CD4-positive, alpha-beta T cell treated with Interferon alpha-2 for 1 hour (primary cell): Measurements from ENCODE around the gene ARF3.

ENCODE experiments used
- DNase-seq, 2 donors: peaks; one replicate each; pipeline ENCODE4 v3.0.0-alpha.2; 2020 to 2022

ARF3 gene

GRCh38 chr12:48980953-48981756 is 23.9 kb upstream of the ARF3 start:
- peak; percentile 40 to 63 for DNase-seq

- DNase-seq = peak in 1 of 2 donors; percentile 47
Observed at GRCh38 chr12:48980389-48980952, 23.2 kb upstream of the ARF3 start.

GRCh38 chr12:48979602-48980388 is 22.5 kb upstream of the ARF3 start:
- DNase-seq = peak in 1 of 2 donors; percentile 56

- no peak for DNase-seq
Observed at GRCh38 chr12:48978741-48979601, 21.7 kb upstream of the ARF3 start.

- no peak for DNase-seq
Observed at GRCh38 chr12:48978291-48978740, 21.0 kb upstream of the ARF3 start, which contains the start of gene WNT1. Gene WNT1 (plus strand): TSS chr12:48978322. CDS start chr12:48978651, 329 bp downstream.

GRCh38 chr12:48977290-48978281 is 20.3 kb upstream of the ARF3 start:
- peak; percentile 76 to 86 for DNase-seq

- DNase-seq = peak in 1 of 2 donors; percentile 41
Observed at GRCh38 chr12:48973941-48974673, 16.8 kb upstream of the ARF3 start.

GRCh38 chr12:48973531-48973930 is 16.2 kb upstream of the ARF3 start:
- DNase-seq = no peak

- DNase-seq = no peak
Observed at GRCh38 chr12:48972952-48973483, 15.7 kb upstream of the ARF3 start.

GRCh38 chr12:48972213-48972951 is 15.1 kb upstream of the ARF3 start:
- DNase-seq = no peak

- DNase-seq = no peak
Observed at GRCh38 chr12:48970702-48971334, 13.5 kb upstream of the ARF3 start.

- peak; percentile 15 to 47 for DNase-seq
Observed at GRCh38 chr12:48969833-48970701, 12.8 kb upstream of the ARF3 start.

GRCh38 chr12:48969160-48969771 is 12.0 kb upstream of the ARF3 start:
- no peak for DNase-seq

- no peak for DNase-seq
Observed at GRCh38 chr12:48968467-48968866, 11.2 kb upstream of the ARF3 start.

- DNase-seq = no peak
Observed at GRCh38 chr12:48967991-48968390, 10.7 kb upstream of the ARF3 start.

GRCh38 chr12:48966177-48966895 is 9.0 kb upstream of the ARF3 start:
- DNase-seq = no peak
